Astrocyte of the hippocampus (primary cell): ENCODE measurements around the gene MC3R.
A peak's percentile ranks its signal among the peaks of the same experiment; 100 is the strongest.
"Not testable (repeated sequence)": the region's sequence is repeated elsewhere in the genome, so short reads cannot be mapped to it uniquely, and the experiment has no call there.

Source experiments
- DNase-seq: peaks from one replicate; pipeline ENCODE4 v3.0.0; 2011; ENCODE audit warnings: low read depth, low spot score

Gene MC3R

DNA sequence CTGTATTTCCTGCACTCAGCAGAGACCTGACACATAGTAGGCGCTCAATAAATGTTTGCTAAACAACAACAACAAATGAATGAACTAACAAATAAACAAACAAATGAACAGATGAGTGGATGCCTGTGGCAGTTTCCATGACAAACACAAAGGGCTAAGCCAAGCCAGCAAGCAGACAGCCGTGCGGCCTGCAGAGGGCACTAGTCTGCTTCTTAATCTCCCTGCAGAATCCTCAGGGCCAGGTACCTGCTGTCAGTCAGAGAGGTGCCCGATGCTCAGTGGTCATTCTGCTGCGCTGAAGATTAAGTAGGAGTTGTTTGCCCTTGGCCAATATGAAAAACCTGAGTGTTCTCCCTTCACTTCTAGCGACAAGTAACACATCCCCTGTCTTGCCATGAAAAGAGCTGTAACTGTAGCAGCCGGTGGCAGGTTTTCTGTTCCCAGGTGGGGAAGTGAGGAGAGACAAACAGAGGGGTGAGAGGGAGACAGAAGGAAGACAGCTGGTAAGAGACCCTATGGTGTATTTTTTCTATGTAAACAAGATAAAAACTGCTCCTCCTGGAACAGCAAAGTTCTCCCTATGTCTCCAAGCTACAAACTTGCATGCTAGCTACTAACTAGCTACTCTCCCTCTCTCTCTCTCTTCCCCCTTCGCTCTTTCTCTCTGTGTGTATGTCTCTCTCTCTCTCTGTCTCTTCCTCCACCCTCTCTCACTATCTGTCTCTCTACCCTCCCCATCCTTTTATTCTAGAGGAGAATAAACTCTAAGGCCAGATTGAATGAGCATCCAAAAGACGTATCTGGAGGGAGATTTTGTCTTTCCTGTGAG is at the start of gene MC3R:
Gene MC3R, plus strand, starts transcription at position 779 of the 829 bp plus-strand sequence. CDS start 112 bp downstream, outside the sequence.
- DNase-seq, result peak; percentile 63

DNA sequence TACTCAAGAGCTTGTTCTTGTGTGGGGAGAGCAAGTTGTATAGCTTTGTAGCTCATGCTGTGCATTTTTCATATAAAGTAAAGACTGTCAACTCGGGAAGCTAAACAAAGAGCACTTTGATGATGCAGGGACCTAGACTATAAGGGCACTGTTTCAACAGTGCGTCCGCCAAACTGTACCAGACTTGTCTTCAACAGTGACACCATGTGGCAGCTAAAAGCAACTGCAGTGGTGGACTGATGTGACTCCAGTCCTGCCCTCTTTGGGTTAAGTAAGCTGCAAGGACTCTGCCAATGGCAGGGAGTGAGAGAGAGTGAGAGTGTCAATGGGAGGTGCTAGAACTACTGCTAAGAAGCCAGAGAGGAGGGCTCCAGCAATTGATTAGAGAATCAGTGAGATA is 48.1 kb upstream of the MC3R start:
- DNase-seq, result no peak

DNA sequence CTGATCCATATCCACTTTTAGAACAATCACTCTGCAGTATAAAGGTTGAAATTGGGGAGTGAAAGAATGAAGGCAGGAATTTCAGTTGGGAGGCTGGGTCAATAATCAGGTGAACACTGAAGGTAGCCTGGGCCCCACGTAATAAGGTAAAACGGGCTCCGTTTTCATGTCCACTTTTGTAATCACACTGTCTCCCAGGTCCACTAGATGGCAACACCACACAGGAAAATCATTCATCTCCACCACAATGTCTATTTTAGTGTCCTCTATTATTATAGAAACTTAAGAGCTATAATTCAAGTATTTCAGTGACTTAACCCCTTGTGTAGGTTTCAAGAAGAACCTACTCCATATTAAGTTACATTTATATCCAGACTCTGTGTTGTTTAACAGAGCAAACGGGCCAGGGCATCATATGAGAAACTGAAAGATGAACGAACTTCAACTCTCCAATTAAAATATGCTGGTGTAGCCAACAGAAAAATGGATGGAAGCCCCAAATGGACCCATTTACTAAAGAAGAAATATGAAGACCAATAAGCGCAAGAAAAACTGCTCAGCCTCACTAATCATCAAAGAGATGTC is 45.9 kb upstream of the MC3R start:
- peak; percentile 53 for DNase-seq

DNA sequence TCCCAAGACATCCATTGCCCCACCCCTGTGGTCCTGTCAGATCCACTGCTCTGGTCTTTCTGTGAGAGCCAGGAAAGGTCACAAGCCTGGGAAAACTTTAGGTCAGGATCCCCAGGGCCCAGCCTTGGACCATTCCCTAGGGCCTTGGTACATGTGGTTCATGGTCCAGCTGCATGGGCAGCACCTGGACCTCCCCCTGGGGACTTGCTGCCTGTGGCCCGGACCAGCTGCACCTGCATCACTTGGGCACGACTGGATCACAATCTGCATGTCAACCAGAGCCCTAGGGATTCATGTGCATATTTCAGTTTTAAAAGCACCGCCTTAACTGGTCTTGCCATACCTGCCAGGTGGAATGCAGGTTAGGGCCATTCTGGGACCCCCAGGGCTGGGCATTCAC is 44.3 kb upstream of the MC3R start:
- DNase-seq, result no peak

DNA sequence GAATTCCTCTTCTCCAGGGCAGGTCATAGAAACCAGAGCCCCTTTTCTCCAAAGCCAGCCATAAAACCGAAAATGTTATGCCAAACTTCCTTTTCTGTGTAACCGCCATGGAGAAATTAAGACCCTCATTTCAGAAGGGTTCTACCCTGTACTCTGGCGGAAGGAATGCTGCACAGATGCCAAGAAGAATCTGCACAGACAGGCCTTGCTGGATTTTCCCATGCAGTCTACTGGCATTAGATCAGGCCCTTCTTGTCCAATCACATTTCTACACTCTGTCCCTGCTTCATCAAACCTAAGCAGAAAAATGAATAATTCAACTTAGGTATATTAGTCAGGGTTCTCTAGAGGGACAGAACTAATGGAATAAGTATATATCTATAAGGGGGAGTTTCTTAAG is 43.2 kb upstream of the MC3R start:
- no peak for DNase-seq

DNA sequence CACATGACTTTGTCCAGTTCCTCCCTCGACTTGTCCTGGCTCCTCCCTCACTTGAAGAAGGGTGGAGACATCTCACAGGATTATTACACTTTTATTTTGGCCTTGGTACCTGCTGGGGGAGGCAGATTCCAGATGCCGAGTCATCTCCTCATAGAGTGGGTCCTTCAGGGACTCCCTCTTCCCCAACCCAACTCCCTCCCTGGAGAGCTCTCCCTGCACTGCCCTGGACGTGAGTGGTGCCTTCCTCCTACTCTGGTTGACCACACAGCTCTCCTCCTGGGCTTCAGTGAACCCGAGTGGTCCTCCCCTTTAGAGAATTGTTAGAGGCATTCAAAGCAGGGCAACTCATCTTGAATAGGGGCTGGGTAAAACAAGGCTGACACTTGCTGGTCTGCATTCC is 40.9 kb upstream of the MC3R start:
- peak; percentile 60 for DNase-seq

DNA sequence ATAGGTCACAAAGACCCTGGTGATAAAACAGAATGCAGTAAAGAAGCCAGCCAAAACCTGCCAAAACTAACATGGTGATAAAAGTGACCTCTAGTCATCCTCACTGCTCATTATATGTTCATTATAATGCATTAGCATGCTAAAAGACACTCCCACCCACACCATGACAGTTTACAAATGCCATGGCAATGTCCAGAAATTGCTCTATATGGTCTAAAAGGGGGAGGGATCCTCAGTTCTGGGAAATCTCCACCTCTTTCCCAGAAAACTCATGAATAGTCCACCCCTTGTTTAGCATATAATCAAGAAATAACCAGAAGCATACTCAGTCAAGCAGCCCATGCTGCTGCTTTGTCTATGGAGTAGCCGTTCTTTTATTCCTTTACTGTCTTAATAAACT is 40.4 kb upstream of the MC3R start:
- peak; percentile 58 for DNase-seq

DNA sequence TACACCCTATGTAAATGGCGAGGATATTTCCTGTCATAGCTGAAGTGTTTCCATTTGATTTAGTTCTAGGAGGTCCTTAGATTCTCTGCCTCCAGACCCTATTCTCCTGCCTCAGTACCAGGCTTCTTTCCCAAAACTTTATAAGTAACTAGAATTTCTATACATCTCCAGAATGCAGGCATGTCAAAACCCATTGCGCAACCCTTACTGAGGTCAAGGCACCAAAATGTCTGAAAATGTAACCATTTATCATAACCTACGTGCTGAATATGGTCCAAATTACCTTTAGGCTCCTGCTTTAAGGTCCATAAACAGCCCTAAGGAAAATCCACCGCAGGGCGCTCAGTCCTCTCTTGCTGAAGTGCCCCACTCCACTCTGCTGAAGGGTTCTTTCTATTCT is 37.5 kb upstream of the MC3R start:
- DNase-seq, result no peak

DNA sequence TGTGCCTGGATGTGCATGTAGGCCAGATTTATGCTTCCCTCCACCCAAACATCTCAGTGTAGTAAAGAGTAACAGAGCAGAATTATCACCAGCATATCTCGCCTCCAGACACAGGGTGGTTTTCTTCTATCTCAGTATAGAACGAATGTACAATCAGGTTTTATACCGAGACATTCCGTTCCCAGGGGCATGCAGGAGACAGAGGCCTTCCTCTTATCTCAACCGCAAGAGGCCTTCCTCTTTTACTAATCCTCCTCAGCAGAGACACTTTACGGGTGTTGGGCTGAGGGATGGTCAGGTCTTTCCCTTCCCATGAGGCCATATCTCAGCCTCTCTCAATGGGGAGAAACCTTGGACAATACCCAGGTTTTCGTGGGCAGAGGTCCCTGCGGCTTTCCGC is 36.4 kb upstream of the MC3R start:
- no peak for DNase-seq

DNA sequence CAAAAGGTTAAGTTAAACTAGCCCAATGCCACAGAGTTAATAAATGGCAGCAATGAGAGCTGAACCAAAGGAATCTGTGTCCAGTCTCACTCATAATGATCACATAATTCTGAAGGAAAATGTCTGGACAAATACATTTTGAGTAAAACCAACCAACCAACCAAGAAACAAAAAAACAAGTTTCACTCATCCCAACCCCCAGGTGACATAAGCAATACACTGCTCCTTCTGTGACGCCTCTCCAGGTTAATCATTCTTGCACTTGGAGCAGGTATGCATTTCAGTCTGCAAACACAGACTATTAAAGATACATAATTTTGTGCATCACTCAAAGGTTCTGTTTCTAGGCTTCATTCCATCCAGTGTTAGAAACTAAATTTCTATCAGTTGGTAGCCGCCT is 35.2 kb upstream of the MC3R start:
- DNase-seq, result no peak

DNA sequence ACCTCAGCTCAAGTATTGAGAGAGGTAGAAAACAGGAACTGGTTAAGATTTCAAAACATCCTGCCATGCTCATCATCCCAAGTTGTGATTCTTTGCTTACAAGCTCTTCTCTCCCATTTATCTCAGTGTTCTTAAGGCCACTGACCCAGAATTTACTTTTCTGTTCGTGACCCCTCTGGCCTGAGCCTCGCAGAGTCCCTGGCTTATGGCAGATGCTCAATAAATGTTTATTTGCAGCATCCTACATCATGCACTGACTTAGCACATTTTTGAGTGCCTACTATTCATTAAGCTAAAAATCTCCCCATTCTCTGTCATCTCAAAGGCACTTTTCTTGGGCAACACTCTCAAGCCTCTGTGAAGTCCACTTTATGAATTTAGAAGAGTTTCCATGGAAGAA is 33.4 kb upstream of the MC3R start:
- no peak for DNase-seq

DNA sequence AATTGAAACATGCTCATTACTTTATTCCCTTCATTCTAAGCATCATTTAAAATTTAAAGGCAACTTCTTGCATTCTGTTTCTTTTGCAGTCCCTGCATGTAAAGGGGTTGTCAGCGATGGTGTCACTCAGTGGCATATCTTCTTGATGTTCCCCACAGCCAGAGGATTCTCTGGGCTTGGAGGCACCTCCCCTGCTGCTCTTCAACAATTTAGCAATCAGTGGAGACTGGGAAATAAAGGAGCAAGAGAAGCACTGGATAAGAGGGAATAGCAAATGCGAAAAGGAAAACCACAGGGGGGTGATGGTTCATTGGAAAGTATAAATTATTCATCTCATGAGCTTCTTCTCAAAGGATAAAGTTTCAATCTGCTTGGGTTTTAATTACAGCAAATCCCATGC is 30.7 kb upstream of the MC3R start:
- no peak for DNase-seq

DNA sequence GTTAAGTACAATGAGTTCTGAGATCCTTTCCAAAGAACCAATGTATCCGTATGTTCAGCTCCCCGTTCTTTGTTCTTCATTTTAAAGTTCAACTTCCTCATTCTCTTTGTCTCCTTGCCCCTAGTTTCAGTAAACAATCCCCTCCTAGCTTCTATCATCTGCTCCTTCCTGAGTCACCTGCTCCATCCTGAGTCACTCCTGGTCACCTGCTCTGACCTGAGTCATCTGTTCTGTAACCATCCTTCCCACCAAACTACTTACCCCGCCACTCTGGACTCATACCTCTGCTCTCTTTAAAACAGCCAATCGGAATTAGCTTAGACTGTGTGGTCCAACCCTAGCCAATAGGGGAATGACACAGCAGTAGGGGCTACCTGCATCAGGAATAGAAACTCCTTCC is 27.3 kb upstream of the MC3R start:
- not testable (repeated sequence) for DNase-seq

DNA sequence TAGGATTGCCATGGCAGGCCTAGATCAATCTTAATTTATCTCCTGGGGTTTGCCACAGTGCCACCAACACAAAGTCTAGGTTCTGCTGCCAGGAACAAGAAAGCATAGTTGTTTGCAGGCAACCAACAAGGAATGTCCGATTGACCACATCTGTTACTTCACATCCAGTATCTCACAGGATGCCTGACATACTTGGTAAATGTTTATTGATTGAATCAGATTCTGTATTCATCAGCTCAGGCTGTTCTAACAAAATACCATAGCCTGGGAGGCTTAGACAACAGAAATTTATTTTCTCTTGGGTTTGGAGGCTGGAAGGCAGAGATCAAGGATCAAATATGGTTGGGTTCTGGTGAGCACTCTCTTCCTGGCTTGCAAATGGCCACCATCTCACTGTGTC is 26.3 kb upstream of the MC3R start:
- DNase-seq, result peak; percentile 77

DNA sequence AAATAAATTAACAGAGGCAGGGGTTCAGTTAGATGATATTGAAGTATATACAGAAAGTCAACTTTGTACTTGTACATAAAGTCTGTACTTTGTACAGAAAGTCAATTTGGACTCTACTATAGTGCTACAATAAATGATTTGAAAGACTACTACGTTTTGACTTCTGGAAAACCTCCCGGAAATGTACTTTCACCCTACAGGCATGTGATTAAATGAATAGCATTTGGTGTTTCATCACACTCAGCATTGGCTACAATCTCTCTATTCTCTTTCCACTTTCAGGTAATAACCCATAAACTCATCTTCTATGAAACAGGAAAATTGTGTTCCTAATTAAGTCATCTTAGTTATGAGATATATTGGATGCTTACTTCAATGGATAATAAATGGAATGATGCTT is 25.6 kb upstream of the MC3R start:
- peak; percentile 31 for DNase-seq

DNA sequence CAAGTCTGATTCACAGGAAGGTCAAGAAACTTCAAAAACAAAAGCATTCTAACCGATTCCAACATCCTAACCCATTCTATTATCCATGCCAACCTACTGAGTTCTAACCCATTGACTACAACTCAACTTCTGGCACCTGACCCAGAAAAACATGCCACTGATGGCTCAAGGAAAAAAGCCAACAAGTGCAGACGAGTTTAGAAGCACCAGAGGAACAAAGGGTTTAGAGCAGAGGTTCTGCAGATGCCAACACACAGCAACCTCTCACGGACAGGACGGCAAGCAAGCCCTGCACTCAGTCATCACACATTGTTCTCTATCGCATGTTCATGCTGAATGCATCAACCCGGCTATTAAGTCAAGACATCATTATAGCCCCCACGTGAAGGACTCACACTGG is 25.2 kb upstream of the MC3R start:
- DNase-seq, result peak; percentile 61

DNA sequence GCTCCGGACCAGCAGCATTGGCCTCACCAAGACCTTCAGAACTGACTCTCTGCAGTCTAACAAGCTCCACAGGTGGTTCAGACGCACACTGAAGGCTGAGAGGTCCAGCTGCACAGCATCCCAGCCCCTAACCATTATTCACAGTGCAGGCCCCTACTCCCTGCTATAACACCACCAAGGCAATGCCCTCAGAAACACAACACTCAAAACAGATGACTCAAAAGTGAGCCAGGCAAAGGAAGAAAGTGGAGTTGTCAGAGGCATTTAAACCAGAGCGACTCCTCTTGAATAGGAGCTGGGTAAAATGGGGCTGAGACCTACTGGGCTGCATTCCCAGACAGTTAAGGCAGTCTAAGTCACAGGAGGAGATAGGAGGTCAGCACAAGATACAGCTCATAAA is 20.5 kb upstream of the MC3R start:
- DNase-seq, result no peak

DNA sequence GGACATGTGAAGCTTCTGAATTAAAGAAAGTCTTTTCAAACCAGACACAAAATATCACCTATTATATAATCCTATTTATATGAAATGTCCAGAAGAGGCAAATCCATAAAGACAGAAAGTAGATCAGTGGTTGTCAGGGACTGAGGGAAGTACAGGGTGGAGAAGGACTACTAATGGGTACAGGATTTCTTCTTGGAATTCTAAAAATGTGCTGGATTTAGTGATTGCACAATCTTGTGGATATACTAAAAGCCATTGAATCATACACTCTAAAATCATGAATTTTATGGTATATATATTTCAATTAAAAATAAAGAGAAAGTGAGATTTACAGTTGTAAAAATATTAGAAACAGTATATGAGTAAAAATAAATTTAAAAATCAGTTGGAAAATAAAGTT is 18.7 kb upstream of the MC3R start:
- no peak for DNase-seq

DNA sequence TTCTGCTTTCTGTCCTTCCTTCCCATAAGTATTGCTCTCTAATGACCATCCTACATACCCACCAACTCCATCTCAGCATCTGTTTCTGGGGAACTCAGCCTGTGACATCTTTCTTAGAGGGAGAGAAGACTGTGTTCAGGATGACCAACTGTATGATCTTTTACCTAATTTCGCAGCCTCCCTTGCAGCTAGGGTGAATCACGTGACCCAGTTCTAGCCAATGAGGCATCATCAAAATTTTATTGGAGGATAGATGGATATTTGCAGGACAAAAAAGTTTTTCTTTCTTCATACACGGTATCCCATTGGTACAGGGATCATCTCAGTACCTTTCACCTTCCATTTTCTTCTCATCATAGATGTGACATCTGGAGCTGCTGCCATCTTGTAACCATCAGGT is 14.4 kb upstream of the MC3R start:
- no peak for DNase-seq

DNA sequence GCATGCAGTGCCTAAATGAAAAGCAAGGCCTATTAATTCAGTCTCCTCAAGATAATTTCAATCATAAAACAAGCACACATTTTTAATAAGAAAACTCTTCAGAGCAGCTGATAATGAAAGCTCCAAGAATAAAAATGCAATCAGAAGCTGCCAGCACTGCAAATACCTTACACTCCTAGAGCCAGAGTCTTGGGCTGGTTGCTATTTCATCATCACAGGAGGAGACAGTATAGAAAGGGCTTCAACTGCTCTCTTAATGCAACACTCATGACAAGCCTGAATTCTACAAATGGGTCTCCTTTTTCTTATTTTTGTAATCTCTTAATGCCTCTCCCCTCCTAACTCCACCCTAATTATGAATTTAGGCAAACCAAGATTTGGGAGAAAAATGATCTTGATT is 11.2 kb upstream of the MC3R start:
- no peak for DNase-seq

DNA sequence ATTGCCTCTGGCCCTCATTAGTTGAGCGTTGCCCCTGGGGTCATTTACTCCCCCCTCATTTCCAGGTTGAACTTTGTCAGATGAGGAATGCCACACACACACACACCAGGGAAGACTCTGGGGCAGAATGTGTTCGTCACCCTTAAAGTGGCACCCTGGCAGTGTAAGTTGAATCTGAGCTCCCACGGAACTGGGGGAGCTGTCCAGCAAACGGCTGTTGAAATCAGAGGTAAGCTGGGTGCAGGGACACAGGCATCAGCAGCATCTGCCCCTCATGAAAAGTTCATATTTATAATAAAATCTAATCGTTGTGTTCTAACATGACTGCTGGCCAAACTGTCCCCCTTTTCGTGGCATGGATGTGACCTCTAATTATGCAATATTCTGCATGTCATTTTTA is 4.3 kb upstream of the MC3R start:
- DNase-seq, result peak; percentile 11

DNA sequence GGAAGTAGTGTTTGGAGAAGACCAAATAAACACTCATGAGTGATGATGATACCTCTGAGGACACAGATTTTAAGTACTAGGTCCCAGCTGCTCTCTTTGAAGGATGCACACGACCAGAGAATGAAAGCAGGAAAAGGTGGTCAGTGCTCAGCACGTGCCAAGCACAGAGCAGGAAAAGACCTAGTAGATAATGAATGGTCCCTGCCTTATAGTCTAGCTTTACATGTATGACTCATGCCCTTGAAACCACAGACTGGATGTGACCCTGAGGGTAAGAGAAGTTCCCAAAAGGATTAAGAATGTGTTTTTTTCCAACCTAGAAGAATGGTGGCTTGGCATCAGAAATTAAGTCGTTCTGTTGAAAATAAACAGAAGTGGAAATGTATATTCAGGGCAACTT is 2.8 kb upstream of the MC3R start:
- DNase-seq, result peak; percentile 40

DNA sequence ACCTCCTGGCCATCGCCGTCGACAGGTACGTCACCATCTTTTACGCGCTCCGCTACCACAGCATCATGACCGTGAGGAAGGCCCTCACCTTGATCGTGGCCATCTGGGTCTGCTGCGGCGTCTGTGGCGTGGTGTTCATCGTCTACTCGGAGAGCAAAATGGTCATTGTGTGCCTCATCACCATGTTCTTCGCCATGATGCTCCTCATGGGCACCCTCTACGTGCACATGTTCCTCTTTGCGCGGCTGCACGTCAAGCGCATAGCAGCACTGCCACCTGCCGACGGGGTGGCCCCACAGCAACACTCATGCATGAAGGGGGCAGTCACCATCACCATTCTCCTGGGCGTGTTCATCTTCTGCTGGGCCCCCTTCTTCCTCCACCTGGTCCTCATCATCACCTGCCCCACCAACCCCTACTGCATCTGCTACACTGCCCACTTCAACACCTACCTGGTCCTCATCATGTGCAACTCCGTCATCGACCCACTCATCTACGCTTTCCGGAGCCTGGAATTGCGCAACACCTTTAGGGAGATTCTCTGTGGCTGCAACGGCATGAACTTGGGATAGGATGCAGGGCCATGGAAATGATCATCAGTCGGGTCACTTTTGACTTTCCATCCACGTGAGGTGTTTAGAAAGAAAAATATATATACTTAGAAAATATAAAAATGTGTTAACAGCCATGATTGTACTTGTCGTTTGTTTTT is 868 bp downstream of the MC3R start:
- peak; percentile 17 for DNase-seq
